Cerebellar nuclear complex (tissue), 1 donor: ENCODE data around the gene KMT5C.
A peak's percentile ranks its signal among the peaks of the same experiment; 100 is the strongest.

Experiments used
- DNase-seq, 2 experiments: peaks; one replicate each; lab custom pipeline; 2025; lab: John Stamatoyannopoulos, UW

Gene KMT5C

GRCh38 chr19:55339105-55339888 lies at the start of gene KMT5C:
Gene KMT5C (plus strand): TSS chr19:55339876. CDS start chr19:55341937, 2,061 bp downstream.
- peak; percentile 99 to 100 for DNase-seq

- no peak for DNase-seq
Observed at GRCh38 chr19:55297267-55297666, 42.4 kb upstream of the KMT5C start.

GRCh38 chr19:55299991-55300390 lies 39.7 kb upstream of the KMT5C start:
- no peak for DNase-seq

- DNase-seq: no peak
Observed at GRCh38 chr19:55300886-55301458, 38.7 kb upstream of the KMT5C start.

- no peak for DNase-seq
Observed at GRCh38 chr19:55301459-55302317, 38.0 kb upstream of the KMT5C start.

GRCh38 chr19:55302318-55302703 lies 37.4 kb upstream of the KMT5C start:
- DNase-seq: no peak

- DNase-seq: no peak
Observed at GRCh38 chr19:55303477-55303876, 36.2 kb upstream of the KMT5C start.

- no peak for DNase-seq
Observed at GRCh38 chr19:55304279-55304978, 35.2 kb upstream of the KMT5C start.

- DNase-seq: no peak
Observed at GRCh38 chr19:55304980-55305379, 34.7 kb upstream of the KMT5C start.

GRCh38 chr19:55305491-55305890 lies 34.2 kb upstream of the KMT5C start:
- no peak for DNase-seq

GRCh38 chr19:55305983-55306562 lies 33.6 kb upstream of the KMT5C start:
- no peak for DNase-seq

- DNase-seq: no peak
Observed at GRCh38 chr19:55306712-55307111, 33.0 kb upstream of the KMT5C start.

- DNase-seq: no peak
Observed at GRCh38 chr19:55308281-55308680, 31.4 kb upstream of the KMT5C start.

GRCh38 chr19:55309448-55309847 lies 30.2 kb upstream of the KMT5C start:
- DNase-seq: no peak

GRCh38 chr19:55310498-55310897 lies 29.2 kb upstream of the KMT5C start:
- DNase-seq: no peak

GRCh38 chr19:55311397-55311796 lies 28.3 kb upstream of the KMT5C start:
- no peak for DNase-seq

- no peak for DNase-seq
Observed at GRCh38 chr19:55311797-55312196, 27.9 kb upstream of the KMT5C start.

GRCh38 chr19:55312621-55313512 lies 26.8 kb upstream of the KMT5C start:
- no peak for DNase-seq

- no peak for DNase-seq
Observed at GRCh38 chr19:55314396-55314795, 25.3 kb upstream of the KMT5C start.

- no peak for DNase-seq
Observed at GRCh38 chr19:55315956-55316525, 23.6 kb upstream of the KMT5C start.
